Measurements from ENCODE around the gene MAZ.

DNA sequence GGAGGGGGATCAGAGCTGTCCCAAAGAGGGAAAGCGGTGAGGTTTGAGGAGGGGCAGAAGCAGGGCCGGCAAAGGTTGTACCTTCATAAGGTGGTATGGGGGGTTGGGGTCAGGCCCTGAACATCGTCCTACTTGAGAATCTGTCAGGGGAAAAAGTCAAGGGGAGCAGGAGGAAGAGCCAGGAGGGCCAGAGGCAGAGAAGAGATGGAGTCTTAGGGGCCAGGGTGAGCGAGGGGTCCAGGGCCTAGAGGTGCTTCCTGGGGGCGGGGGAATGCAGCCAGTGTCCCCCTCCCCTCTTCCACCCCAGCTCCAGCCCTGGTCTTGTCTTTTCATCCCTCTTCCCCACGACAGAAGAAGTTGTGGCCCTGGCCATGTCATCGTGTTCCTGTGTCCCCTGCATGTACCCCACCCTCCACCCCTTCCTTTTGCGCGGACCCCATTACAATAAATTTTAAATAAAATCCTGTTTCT lies 4.4 kb downstream of the MAZ start:
- TF ChIP-seq GATA3 (IDR thresholded peaks at IDR 0.05; ENCODE audit: low read depth, low read length) (no peak), GATA2 (IDR thresholded peaks at IDR 0.05; ENCODE audit: low read depth, low read length) (no peak)

All from SH-SY5Y (cell line).